Right lobe of liver (tissue), 4 donors: Measurements from ENCODE around the gene KCNS3.

Experiments used
- POLR2A ChIP-seq: fragments of 450-650 bp; IDR thresholded peaks from one replicate; pipeline ENCODE4 v1.6.1; 2017; ENCODE audit warnings: antibody characterized with exemption, mild to moderate bottlenecking
- TF ChIP-seq, protein P1 (sequence below), 4 donors: fragments of 200-600 bp in 3 of 4; fragments of 450-650 bp in 1 of 4; IDR thresholded peaks; one replicate each; pipeline versions ENCODE4 v1.5.1 to v1.8.0; 2016 to 2022; ENCODE audit warnings: antibody characterized with exemption in 4 of 4, mild to moderate bottlenecking in 2 of 4
- donor health status: DM: no; HTN: no; CAD: no.
- donor health status: DM: no; HTN: no; CAD: no.
- donor health status: DM: no; HTN: yes; CAD: no.

- TF ChIP-seq, protein P1, sequence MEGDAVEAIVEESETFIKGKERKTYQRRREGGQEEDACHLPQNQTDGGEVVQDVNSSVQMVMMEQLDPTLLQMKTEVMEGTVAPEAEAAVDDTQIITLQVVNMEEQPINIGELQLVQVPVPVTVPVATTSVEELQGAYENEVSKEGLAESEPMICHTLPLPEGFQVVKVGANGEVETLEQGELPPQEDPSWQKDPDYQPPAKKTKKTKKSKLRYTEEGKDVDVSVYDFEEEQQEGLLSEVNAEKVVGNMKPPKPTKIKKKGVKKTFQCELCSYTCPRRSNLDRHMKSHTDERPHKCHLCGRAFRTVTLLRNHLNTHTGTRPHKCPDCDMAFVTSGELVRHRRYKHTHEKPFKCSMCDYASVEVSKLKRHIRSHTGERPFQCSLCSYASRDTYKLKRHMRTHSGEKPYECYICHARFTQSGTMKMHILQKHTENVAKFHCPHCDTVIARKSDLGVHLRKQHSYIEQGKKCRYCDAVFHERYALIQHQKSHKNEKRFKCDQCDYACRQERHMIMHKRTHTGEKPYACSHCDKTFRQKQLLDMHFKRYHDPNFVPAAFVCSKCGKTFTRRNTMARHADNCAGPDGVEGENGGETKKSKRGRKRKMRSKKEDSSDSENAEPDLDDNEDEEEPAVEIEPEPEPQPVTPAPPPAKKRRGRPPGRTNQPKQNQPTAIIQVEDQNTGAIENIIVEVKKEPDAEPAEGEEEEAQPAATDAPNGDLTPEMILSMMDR (IDR thresholded peaks at IDR 0.05) = no peak
- no peak for TF ChIP-seq POLR2A
Observed at GRCh38 chr2:17972991-17973390, 94.5 kb downstream of the KCNS3 start.
